NCI-H2107 treated with DMSO at 0.1 percent for 48 hours (cell line): ENCODE results near the gene LENG8.

Source experiments
- DNase-seq: peaks from one replicate; lab custom pipeline; 2025; ENCODE audit not compliant: unreplicated experiment; lab: John Stamatoyannopoulos, UW

The LENG8 gene

DNA sequence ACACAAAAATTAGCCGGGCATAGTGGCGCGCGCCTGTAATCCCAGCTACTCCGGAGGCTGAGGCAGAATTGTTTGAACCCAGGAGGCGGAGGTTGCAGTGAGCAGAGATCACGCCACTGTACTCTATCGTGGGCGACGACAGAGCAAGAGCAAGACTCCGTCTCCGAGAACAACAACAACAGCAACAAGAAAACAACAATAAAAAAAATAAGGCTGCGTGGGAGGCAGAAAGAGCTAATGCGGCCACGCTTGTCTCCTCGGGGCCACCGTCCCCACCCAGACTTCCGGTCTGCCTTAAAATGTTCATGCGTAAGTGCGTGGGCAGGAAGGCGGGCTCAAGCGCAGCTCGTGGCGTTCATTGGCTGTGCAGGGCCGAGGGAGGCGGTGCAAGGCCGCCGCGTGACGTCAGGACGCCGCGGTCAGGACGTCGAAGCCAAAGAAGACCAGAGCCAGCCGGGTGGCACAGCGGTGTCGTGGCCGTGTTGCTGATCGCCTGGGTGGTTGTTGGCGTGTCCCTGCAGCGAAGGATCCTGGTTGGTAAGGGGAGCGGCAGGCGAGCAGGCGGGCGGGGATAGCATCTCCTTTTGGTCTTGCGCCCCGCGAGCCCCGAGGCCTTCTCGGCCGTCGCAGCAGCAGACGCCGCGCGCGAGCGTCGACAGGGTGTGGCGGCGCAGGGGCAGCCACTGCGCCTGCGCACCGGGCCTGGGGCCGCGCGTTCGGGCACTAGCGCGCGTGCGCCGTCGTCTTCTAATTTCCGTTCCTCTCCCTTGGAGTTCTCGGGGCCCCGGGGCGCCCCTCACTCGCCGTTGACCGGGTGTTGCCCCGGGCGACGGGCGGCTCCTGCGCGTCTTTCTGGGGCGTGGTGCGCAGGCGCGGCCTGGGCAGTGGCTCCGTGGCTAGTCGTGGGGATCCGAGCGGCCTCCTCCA, at the start of gene LENG8:
LENG8 (plus strand) TSS at position 426 of the 927 bp plus-strand sequence. CDS start 2,146 bp downstream, outside the sequence.
- peak; percentile 91 for DNase-seq

DNA sequence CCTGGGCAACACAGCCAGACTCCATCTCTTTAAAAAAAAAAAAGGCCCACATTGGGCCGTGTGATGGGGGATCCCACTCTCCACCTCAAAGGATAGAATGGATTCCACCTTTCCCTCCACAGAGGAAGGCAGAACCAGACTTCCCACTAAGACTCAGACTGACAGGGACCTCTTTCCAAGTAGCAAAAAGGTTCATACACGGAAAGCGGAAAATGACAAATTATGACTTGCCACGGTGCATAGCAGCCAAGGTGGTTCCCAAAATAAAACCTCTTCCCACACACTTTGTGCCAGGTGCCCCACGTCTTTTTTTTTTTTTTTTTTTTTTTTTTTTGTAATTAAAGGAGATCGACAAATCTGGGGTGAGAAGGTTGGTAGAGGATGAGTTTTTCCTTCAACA, 48.1 kb upstream of the LENG8 start:
- DNase-seq, result no peak

DNA sequence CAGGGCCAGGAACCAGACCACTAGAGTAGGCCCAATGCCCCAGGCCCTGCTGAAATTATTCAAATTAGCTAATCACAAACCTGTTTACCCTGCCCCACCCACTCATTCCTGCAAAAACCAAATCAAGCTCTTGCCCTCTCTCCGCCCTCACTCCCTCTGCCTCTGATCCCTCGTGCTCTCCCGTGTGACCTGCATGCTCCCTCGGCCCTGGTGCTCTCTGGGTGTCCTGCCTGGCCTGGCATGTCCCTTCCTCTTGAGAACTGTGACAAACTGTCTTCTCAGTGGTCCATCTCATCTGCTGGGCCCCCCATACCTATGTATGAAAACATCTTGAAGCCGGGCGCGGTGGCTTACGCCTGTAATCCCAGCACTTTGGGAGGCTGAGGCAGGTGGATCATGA, 45.9 kb upstream of the LENG8 start:
- DNase-seq, result no peak

DNA sequence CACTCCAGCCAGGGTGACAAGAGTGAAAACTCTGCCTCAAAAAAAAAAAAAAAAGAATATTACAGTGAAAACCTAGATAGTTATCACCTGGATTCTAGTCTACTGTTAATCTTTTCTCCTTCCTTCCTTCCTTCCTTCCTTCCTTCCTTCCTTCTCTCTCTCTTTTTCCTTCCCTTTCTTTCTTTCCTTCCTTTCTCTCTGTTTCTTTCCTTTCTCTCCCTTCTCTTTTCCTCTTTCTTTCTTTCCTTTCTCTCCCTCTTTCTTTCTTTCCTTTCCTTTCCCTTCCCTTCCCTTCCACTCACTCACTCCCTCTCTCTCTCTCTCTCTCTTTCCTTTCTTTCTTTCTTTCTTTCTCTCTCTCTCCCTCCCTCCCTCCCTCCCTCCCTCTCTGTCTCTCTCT, 43.4 kb upstream of the LENG8 start:
- DNase-seq, result no peak

DNA sequence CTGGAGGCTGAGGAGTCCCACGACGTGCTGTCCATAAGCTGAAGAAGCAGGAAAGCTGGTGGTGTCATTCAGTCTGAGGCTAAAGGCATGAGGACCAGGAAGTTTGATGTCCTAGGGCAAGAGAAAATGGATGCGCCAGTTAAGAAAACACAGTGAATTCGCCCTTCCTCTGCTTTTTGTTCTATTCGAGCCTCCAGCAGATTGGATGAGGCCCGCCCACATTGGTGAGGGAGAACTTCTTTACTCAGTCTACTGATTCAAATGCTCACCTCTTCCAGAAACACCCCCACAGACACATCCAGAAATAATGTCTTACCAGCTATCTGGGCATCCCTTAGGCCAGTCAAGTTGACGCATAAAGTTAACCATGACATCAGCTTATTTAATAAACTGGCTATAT, 41.2 kb upstream of the LENG8 start:
- no peak for DNase-seq

DNA sequence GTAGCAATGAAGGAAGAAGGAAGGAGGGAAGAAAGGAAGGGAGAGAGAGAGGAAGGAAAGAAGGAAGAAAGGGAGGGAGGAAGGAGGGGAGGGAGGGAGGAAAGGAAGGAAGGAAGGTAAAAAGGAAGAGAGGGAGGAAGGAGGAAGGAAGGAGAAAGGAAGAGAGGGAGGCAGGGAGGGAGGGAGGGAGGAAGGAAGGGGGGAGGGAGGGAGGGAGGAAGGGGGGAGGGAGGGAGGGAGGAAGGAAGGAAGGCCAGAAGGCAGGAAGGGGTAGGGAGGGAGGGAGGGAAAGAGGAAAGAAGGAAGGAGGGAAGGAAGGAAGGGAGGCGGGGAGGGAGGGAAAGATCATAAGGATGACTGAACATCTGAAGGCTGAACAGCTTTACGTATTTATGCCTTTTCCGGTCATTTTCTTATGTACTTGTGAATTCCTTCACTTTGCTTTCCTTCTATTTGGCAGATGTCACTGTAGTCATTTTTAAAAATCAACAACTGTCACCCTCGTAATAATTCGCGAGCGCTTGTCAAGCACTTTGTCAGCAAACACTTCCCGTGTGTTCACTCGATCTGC, 40.5 kb upstream of the LENG8 start:
- DNase-seq, result no peak

DNA sequence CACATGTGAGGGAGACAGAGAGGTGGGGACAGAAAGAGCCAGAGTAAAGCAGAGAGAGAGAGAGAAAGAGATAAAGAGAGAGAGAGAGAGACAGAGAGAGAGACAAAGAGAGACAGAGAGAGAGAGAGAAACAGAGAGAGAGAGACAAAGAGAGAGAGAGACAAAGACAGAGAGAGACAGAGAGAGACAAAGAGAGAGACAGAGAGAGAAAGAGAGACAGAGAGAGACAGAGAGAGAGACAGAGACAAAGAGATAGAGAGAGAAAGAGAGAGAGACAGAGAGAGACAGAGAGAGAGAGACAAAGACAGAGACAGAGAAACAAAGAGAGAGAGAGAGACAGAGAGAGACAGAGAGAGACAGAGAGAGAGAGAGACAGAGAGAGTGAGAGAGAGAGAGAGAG, 38.0 kb upstream of the LENG8 start:
- DNase-seq, result no peak

DNA sequence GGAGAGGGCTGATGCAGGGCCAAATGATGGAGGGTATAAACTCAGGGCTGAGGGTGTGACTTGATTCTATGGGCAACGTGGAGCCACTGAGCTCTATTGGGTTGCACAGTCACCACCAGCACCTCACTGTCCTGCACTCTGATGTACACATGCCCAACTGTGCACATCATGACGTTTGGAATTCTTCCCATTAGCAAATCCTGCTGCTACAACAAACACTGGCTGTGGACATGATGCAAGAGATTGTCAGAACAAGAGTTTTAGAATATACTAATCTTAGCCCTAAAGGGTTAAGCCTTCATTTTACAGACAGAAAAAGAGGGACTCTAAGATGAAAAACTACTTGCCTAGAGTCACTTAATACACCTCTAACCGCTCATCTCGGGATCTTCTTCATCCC, 36.1 kb upstream of the LENG8 start:
- no peak for DNase-seq

DNA sequence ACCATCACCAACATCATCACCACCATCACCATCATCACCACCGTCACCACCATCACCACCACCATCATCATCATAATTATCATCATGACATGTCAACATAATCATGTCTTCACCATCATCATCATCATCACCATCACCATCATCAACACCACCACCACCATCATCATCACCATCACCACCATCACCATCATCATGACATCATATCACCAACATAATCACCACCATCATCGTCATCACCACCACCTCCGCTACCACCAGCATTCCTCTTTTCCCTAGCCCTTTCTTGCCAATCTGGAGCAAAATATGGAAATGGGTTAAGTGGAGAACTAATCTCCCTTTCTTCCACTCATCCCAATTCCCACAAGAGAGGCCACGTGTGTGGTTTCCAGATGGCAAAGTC, 34.8 kb upstream of the LENG8 start:
- no peak for DNase-seq

DNA sequence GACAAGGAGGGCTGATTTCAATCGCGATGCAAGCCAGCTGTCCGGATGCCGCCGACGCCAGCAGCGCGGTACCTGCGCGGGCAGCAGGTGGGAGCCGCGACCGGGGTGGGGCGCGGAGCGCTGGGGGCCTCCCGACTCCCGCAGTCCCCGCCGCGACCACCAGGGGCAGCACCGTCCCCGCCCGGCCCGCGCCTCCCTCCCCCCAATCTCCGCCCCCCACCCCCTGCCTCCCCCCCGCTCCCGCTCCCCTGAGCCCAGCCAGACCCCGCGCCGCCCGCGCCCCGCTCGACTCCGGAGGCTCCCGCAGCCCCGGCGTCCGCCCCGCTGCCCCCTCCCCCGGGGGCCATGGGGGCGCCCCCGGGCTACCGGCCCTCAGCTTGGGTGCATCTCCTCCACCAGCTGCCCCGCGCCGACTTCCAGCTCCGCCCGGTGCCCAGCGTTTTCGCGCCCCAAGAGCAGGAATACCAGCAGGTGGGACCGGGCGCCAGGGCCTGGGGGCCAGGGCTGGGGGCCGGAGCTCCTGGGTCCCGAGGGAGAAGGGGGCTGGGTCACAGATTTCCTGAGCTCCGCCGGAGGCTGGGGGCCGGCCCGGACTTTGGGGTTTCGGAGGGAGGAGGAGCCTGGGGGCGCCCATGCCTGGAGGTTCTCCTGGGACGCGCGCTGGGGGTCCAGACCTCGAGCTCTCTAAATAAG, 33.6 kb upstream of the LENG8 start, which contains the start of gene TTYH1:
TTYH1 (plus strand) TSS at position 257 of the 693 bp plus-strand sequence; CDS start at position 346, 89 bp downstream.
- DNase-seq, result no peak

DNA sequence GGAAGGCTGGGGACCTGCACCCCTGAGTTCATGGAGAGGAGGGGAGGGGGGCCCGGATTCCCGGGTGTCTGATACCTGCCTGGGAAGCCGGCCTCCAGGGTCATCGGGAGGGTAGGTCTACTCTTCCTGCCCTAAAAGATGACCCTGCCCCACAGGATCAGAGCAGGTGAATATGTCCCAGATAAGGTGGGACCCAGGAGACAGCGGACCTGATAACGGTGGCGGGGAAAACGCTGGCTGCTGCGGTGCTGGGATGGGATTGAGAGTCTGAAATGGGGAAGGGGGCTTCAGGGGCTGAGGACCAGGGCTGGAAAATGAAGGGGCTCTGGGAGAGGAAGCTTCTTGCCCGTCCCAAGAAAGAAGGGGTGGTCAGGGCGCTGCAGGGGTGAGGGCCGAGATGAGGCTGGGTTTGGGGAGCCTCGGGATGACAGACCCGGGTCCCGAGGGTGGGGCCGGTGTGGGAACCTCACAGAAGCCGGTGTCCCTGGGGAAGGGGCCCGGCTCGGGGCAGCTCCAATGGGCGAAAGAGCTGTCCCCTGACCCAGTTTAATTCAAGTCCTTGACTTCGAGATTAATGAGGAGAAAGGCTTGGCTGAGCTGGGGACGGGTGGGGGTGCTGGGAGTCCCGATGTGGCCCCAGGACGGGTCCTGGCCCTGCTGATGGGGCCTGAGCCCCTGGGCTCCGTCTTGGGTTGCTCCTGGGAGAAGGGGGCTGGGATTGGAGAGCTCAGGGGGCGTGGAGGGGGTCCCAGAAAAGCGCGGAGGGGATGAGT, 32.9 kb upstream of the LENG8 start:
- DNase-seq, result no peak

DNA sequence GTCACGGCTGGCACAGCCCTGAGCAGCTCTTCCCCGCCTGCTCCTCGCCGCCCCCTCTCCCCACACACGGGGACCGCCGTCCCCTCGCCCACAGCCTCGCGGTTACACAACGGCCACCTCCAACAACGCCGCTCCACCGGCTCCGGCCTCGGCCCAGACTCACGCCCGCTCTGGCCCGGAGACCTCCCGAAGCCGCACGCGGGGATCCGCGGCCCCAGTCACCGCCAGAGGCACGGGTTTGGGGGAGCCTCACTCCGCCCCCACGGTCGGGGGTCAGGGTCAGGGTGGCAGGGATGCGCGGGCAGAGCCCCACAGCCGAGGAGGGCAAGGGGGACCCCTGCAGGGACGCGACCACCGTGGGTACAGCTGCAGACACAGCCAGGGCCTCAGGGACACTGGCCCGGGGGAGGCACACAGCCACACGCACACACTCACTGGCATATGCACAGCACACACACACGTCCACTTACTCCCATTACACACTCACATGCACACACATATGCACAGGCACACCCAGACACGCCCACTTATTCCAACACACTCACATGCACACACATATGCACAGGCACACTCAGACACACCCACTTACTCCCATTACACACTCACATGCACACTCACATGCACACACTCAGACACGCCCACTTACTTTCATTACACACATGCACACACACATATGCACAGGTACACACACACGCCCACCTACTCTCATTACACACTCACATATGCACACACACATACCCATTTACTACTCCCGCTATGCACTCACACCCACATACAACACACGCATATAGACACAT, 32.1 kb upstream of the LENG8 start:
- DNase-seq, result no peak

DNA sequence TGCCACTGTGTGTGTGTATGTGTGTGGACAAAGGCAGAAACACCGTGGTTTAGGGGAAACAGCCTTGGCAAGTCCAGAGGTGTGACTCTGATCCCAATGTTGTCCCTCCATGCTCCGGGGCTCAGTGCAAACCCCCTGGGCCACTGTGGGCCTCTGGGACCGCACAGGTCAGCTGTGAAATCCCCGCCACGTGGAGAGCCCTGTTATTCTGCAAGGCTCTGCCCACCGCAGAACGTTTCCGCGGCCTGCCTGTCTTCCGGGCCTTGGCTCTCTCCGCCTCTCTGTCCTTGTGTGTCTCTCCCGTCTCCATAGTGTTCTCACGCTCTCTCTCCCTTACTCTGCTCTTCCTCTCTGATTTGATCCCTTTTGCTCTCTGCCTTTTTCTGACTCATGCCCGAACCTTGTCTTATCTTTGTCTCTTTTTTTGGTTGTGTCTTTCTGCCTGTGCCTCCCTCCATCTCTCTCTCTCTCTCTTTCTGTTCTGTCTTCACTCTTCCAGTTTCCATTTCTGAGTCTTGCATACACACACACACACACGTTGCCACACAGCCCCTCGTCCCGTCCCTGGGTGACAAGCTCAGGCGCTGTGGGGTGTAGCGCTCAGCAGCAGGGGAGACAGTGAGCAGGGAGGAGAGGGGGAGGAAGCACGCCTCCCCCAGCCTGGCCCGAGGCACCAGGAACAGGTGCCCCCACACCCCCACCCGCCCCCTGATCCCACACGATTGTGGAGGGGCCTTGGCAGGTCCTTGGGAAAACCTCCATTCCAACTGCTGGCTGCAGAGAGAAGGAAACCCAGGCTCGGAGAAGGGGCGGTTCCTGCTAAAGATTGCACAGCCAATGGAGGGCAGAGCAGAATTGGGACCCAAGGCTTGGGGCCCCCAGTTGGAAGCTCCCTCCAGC, 30.7 kb upstream of the LENG8 start:
- no peak for DNase-seq

DNA sequence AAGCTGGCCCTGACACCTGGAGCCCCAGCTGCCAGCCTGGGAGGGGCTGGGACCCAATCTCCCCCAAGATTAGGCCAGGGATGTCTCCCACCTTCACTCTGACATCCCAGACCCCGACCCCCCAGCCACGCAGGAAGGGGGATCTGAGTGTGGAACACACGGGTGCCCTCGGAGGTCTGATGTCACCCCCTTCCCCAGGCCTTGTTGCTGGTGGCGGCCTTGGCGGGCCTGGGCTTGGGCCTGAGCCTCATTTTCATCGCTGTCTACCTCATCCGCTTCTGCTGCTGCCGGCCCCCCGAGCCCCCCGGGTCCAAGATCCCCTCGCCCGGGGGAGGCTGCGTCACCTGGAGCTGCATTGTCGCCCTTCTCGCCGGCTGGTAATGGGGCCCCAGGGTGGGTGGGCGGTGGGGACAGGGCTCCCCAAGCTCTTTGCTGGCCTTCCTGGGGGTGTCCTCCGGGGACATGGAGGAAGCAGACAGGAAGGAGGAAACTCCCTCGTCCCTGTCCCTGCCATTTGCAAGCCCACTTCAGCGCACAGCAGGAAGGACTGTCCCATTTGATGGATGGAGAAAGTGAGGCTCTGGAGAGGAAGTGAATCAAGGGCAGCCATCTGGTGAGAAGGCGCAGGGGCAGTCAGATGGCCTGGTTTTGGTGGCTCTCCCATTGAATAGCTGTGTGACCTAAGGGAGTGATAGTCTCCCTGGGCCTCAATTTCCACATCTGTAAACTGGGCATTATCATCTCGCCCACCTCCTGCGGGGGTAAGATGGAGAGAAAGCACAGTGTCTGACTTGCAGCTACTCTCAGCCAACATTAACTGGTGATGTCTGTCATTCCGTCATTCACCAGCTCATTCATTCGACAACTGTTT, 29.8 kb upstream of the LENG8 start:
- no peak for DNase-seq

DNA sequence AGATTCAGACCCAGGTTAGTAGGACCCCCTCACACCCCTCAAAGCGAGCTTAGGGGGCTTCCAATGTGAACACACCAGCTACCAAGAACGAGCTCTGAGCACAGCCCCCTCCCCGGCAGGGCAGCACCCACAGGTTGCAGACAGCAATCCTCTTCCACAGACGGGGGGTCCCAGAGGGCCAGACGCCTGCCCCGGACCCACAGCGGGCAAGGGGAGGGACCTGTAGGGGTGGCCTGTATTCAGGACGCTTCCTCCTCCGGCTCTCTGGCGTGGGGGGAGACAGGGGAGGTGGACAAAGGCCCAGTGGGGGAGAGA, 29.0 kb upstream of the LENG8 start:
- no peak for DNase-seq

DNA sequence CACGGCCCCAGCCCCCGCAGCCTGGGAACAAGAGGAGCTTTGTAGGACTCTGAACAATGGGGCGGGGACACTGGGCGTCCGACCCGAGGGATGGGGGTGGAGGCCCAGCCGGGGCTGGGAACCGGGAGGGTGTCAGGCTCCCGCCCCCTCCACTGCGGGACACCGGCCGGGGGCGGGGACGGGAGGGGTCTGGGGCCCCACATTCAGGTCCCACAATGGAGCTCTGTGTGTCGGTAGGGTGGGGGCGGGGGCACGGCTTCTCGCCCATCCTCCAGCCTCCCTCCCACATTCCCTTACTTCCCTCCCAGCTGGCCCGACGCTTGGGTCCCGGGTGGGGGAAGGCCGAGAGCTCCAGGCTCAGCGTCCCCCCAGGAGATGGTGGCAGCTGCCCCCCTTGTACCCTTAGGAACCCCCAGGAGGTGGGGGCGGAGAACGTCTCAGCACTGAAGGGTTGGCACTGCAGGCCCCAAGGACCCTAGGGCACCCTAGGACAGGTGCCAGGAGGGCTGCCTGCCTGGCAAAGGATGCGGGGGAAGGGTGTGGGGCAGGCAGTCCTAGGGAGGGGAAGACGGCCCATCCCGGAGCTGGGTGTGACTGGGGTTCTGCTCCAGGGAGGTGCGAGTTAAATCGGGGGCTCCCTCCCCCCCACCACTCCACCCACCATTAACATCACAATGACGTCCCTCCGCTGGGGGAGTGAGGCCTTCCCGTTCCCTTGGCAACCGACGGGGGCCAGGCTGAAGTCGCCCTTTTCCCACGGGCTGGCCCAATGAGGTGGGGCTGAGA, 28.4 kb upstream of the LENG8 start:
- no peak for DNase-seq

DNA sequence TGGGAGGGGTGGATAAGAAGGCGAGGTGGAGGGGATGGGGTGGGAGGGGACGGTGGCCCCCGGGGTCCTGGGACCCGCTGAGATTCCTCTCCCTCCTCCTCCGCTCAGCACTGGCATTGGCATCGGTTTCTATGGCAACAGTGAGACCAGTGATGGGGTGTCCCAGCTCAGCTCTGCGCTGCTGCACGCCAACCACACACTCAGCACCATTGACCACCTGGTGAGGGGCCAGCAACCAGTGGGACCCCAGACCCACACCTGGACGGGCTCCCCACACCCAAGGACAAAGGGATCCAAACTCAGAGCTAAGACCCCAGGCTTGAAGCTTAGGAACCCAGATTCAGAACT, 27.9 kb upstream of the LENG8 start:
- DNase-seq, result no peak

DNA sequence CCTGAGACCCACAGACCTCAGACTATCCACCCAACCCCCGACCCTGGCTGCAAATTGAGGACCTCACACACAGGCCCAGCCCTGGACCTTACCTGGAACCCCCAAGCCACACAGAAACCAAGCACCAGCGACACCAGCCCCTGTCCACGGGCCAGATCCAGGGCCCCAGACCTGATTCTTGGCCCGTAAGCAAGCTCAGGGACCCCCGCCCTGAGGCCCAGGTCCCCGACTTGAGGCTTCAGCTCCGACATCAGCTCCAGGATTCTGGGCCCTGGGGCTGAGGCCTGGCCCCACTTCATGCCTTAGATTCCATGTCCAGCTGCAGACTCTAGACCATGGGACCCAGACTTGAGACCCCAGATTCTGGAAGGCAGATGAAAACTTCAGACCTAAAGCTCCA, 27.5 kb upstream of the LENG8 start:
- no peak for DNase-seq
